Left colon (tissue), 2 donors: Measurements from ENCODE around the gene TXNDC11. TPM values are rescaled to one million over a fixed set of nuclear protein-coding genes. Genes with fewer than 3 reads are reported as not detected.
A peak's percentile ranks its signal among the peaks of the same experiment; 100 is the strongest.

Experiments
- ATAC-seq: fragments of 200-7000 bp; cut with Tn5 transposase; one replicate; pipeline ENCODE4 v1.9.1; 2020; ENCODE audit warnings: mild to moderate bottlenecking, moderate library complexity
- DNase-seq, 2 donors: peaks; one replicate each; pipeline ENCODE4 v3.0.0-alpha.2; 2020
- intact Hi-C, 2 donors: fragments of 100-400 bp; cut with DNase I in 1 of 2; cut with micrococcal nuclease in 1 of 2; formaldehyde crosslinking; loops; one replicate each; pipeline versions ENCODE4 v1.11.2 to v1.14.0; 2022; cut with DNase I, micrococcal nuclease
- total RNA-seq, 2 donors: library from RNA; stranded (reverse); fragmentation: NEBNext Ultra II Directional; extraction: Animal tissue kit (Norgen Biotek cat#: 25700); gene quantifications; one replicate each; pipeline ENCODE4 v1.2.1, GENCODE V29; 2021
- donor health status: DM: no; HTN: no; CAD: no.
- donor health status: DM: yes; HTN: yes; CAD: no.

TXNDC11 gene
- total RNA-seq, 2 donors from 2014 or later, result 67.4 TPM

DNA sequence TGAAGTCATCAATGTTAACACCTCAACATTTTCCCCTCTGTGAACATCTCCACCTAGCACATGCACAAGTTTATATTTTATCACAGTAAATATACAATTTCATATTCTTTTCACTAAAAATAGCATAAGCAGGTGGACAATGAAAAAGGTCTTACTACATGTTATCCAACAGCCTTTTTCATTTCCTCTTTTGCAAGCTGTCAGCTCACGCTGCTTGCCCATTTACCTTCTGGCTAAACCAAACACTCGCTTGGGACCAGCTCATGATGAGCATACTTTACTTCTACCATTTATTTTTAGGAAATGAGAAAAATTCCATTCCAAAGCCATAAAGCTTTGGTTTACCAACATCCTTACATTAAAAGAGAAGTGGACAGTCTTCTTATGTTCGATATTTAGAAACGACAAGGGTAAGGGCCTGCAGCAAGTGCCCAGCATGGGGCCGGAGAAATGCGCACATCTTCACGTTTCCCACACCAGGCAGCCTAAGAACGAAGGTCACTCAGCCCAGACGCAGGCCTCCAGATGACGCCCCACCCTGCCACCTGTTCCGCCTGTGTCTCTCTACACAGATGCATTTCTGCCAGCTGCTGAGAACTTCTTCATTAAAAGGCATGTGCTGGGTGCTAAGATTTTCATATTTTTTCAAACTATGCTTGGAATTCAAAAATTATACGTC lies 60.5 kb downstream of the TXNDC11 start:
- intact Hi-C loops, result no loop called here

DNA sequence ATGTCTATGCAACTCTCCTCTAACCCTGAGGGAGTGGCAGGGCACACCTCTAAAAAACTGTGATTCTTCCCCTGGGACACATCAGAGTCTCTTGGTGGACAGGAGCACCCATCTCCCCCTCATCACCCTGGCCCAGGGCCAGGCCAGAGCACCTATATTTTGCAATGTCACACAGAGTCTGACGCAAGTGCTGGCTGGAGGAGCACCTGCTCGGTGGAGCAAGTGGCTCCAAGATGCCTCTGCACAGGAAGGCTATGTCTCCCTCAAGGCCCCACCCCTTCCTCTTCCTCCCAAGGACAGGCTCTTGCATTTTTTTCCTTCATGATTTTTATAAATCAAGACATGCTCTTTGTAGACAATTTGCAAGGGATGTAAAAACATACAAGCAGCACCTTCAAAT lies 61.1 kb downstream of the TXNDC11 start:
- ATAC-seq (peak; percentile 27), DNase-seq (no peak)
- intact Hi-C loops, result no loop called here

More for the DNA sequence above, 60.5 kb downstream of the TXNDC11 start:
- DNase-seq (peak; percentile 57 to 75), ATAC-seq (peak; percentile 90)

DNA sequence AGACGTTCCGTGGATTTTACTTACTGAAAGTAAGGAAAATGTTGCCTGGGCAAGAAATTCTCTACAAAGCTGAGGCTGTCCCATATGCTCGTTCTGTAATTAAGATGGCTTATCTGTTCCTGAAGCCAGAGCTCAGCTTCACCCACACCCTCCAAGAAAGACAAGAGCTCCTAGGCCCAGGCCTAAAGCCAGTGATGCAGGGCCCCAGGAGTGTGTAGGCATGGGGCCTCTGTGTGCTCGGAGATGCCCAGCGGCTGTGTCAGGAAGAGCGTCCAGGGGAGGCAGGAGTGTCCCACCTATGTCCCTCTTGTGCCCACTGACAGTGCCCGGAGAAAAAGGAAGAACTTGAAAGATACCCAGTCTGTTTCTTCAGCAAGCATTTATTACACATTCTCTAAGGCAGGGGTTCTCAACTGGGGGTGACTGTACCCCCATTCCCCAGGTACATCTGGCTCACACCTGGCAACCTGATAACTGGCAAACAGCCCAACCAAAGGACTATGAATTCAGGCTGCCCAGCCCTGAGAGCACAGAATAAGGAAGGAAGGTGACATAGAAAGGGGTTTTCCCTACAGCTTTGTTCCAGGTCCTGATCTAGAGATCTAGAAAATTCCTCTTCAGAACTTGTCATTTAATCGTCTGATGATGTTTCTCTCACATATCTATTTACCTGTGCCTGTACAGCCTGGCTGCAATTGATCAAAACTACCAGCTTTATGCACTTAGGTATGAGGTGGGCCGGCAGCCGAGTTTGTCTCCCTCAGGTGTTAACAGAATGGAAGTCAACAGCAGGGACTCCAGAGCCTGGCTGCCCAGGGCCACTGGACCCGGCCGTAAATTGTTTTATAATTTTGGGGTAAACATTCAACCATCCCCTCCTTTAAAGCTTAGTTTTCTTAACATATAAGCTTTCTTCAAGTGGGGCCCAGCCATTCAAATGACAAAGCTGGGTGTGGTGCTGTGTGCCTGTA lies 62.4 kb downstream of the TXNDC11 start:
- no peak for ATAC-seq
- intact Hi-C loops, result no loop called here
- no peak for DNase-seq

DNA sequence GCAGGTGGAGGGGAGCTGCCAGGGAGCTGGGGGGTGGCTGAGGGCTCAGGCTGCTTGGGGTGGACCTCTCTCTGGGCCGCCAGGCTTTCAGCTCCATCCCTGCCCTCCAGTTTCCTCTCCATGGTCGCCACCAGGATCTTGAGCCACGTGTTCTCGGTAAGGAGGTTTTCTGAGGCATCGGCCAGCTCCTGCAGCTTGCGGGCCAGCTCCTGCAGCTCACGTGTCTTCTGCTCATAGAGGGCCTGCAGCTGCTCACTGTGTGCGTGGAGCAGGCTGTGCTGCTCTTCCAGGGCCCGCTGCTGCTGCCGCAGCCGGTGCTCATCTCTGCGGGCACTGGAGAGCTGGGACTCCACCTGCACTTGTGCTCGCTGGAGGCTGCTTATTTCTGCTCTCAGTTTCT lies 63.4 kb downstream of the TXNDC11 start:
- DNase-seq (no peak), ATAC-seq (no peak)
- intact Hi-C loops, result no loop called here

DNA sequence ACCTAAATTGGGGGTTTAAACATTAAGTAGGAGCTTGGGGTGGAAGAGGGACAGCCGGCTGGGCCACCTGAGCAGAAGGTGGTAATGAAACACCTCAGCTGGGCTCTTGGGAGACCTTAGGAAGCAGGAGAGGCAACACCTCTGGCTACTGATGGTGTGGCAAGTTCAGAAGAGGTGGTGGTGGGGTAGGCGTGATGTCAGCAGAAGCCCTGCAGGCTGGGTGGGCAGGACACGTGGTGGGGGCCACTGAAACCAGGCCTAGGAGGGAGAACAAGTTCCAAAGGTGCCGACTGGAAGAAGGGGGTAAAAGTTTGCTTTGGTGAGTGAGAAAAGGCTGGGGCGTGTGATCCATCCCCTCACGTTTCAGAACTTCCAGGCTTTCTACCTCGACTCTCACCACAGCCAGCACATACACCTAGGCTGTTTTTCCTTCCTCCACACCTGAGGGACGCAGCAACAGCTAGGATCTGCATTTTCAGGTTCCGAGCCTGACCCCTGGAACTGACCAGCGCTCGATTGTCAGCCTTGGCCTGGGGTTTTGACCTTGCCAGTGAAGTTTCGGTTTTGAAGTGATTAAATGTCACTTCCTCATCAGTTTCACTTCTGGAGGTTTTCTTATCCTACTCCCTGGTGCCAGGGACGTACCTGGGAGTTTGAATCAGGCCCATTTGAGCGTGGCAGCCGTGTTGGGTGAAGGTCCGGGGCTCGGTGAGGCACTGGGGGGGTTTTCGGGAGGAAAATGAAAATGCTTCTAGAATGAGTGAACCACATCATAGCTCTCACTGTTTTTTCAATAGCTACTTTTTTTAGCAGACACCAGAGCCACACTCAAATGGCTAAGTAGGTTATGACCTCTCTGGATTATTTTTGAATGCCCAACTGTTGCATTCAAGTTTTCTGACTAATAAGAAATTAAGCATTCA lies 64.4 kb downstream of the TXNDC11 start:
- intact Hi-C loops, result no loop called here
- ATAC-seq, result no peak
- DNase-seq, result peak in 1 of 2 donors; percentile 23

DNA sequence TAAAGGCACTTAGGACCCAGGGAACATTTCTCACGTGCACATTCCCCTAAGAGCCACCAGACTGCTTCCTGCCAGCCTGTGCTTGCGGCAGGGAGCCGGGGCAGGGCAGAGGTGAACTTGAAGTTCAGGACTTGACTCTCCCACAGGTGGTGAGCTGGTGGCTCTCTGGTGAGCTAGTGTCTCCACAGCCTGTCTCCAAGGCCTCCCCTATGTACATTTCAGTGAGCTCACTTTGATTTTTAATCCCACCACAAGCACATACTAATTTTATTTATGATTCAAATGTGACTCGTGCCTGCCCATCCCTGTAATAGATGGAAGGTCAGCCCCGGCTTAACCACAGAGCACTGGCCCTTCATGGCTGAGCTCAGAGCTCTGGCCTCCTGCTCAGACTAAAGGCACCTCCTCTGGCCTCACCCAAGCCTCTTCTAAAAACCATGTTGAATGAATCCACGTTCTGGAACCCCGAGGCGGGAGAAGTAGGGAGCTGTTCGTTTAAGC lies 65.2 kb downstream of the TXNDC11 start:
- ATAC-seq, result no peak

DNA sequence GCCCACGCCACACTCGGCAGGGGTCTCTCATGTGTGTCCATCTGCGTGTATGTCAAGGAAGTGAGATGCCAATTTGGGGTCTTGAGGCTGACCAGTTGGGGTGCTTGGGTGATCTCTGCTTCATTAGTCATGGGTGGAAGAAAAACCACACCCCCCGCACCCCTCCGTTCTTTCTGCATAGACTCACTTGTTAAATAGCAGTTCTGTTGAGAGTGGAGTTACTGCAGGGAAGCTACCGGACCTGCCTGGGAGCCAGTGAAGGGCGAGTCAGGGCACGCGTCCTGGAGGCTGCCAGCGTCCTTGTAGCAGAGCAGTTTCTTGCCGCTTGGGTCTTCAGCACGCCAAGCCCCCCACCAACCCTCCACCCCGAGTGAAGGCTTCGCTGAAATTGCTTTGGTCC lies 65.9 kb downstream of the TXNDC11 start:
- intact Hi-C loops, result no loop called here
- ATAC-seq (no peak), DNase-seq (no peak)

More for the DNA sequence above, 65.2 kb downstream of the TXNDC11 start:
- intact Hi-C loops, result no loop called here
- DNase-seq, result no peak

DNA sequence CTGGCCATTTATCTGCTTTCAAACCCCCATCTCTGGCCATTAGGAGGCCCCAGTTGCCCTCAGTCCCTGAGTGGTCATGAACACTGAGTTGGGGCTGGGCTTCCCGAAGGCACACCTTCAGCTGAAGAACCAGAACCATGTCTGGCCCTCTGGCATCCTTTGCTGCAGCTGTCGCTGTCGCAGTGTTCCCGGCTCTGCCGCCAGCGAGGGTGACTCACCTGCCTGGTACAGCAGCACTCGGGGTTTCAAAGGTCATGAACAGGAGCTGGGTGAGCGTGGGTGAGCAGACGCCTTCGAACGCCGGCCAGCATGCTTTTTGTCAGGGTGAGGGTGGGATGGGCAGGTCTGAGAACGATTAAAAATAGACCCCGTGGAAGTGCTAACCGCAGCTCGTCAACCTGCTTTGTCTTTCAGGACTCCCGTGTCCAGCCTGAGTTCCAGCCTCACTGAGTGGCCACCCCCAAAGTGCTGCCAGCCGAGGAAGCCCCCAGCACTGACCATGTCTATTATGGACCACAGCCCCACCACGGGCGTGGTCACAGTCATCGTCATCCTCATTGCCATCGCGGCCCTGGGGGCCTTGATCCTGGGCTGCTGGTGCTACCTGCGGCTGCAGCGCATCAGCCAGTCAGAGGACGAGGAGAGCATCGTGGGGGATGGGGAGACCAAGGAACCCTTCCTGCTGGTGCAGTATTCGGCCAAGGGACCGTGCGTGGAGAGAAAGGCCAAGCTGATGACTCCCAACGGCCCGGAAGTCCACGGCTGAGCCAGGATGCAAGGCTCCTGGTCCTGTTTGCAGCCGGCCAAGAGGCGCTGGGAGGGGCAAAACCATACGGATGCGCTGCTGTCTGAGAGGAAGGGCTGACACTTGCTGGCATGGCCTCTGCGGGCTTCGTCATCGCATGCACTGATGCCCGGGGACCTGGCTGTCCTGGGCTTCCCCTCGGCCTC lies 66.8 kb downstream of the TXNDC11 start:
- intact Hi-C loops, result no loop called here
- peak; percentile 87 for ATAC-seq
- peak; percentile 59 to 68 for DNase-seq

DNA sequence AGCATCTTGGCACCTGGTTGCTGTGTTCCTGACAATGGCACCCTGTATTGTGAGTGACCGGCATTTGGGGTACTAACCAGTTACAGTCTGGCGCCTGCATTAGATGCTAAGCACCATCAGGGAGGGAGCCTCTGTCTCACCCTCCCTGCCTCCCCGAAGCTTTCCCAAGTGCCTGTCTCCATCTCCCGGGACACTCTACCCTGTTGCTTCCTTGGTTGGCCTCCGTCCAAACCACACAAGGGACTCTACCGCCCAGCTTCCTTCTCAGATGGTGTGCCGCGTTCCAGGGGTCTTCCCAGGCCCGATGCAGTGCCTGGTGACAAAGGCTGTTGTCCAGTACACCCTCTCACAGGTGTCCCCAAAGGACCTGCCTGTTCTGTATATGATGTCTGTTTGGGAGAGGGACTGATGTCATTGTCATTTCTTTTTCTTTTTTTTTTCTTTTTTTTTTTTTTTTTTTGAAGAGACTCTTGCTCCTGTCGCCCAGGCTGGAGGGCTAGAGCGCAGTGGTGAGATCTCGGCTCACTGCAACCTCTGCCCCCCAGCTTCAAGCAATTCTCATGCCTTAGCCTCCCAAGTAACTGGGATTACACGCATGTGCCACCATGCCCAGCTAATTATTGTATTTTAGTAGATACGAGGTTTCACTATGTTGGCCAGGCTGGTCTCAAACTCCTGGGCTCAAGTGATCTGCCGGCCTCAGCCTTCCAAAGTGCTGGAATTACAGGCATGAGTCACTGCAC lies 67.7 kb downstream of the TXNDC11 start:
- ATAC-seq (peak; percentile 15), DNase-seq (no peak)
- intact Hi-C loops, result no loop called here

DNA sequence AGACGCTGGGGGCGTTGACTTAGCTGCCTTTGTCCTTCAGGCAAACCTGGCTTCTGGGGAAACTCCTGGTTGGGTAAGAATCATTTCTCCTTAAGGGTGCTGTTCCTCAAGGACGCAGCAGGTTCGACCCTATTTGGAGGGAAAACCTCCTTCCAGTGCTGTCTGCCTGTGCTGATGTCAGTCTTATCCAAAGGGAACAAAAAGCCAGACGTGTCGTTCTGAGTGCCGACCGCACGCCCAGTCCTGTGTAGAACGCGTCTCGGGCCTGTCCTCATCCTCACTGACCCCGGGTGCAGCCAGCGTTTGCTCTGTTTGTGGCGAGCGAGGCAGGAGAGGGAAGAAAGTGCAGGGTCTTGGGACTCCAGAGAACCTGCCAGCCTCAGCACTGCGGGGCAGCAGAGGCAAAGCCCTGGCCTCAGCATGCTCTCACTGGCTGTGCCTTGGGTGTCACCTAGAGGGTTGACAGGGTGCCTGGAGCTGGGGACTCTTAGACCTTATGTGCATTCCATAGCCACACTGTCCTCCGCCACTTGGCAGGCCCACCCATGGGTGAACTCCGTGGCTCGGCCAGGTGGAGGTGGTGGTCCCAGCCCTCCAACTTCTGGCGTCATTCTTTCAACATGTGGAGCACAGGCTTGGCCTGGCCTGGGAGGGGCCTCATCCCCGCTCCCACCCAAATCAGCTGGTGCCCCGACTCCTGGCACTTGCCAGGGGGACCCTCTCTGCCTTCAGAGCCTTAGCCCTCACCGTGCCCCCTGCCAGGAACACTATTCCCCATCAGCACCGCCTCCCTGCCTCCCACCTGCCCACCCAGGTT lies 68.4 kb downstream of the TXNDC11 start:
- intact Hi-C loops, result no loop called here
- DNase-seq (no peak), ATAC-seq (no peak)

DNA sequence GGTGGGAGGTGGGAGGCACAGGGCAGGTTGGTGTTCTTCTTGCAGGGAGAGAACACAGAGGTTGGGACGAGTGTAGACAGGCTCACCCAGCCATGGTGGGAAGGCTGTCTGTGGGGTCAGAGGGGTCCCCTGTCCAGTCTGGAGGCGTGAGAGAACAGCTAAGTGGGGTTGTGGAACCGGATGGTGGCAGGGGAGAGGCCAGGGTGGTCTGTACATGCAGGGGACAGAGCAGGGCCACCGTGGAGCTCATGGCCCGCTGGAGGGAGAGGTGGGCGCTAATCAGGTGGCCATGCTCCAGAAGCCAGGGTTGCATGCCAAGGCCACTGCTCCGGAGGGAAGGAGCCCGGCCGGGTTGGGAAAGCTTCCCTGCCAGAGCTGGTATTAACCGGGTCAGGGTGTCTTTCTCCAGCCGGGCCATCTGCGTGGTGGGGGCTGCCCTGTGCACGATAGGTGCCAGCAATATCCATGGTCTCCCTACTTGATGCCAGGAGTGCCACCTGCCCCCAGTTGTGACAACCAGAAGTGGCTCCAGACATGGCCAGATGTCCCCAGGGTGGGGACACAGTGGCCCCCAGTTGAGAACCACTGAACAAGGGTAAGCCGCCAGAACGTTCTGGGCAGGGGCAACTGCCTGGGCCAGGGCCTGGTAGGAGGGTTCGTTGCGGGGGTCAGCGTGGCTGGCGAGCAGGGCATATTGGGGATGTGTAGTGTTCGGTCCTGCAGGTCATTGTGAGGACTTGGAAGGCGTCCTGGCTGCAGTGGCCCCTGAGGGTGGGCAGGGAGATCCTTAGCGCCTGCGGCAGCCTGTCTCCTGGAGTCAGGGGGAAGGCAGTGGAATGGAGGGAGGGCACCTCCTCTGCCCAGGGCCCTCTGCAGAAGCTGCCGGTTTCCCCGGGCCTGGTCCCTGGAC lies 69.3 kb downstream of the TXNDC11 start:
- DNase-seq (no peak), ATAC-seq (no peak)
- intact Hi-C loops, result no loop called here

DNA sequence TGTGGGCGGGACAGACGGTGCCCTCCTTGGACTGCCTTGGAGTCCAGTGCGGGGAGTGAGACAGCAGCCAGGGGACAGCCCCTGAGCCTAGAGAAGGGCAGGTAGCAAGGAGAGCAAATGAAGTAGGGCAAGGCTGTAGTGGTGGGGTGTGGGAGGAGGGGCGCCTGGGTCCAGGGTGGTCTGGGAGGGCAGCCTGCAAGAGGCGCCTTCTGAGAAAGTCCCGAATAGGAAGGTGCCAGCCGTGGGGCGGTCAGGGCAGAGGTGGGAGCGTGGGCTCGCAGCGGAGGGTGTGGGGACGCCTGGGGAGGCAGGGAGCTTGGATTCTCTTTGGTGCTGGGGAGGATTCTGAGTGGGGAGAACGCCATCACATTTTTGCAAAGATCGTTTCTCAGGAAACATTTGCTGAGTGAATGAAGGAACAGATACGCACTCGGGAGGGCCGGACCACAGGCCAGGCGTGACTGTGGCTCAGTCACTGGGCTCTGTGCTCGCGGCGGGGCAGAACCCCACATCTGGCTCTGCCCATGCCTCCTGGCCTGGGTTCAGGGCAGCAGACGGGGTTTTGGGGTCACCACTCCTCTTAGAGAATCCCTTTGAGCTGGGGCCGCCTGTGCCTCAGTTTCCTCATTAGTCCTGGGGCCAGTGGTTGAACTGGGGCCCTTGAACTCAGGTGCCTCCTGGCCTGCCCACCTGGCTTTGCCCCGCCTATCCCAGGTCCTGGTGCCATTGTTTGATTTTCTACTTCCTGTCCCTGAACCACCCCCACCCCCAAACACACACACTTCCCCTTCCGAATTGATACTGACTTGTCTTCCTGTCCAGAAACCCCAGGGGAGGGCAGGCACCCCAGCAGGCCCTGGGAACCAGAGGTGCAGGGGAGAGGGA lies 70.2 kb downstream of the TXNDC11 start:
- ATAC-seq (no peak), DNase-seq (peak in 1 of 2 donors; percentile 45)
- intact Hi-C loops, result no loop called here

DNA sequence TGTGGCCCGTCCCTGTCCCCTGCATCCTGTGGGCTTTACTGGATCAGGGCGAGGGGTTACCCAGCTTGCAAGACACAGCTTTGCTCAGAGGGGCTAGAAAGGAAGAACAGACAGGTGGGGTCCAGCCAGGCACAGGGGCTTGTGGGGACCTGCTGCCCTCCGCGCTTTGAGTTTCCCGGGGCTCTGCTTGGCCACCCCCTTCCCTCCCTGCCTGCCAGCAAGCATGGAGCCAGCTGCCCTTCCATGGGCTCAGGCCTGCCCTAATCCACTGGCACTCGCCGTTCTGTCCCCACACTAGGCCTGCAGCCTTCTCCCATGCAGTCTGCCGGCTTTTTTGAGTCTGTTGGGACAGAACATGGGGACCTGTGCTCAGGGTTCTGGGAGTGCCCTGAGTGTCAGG lies 71.0 kb downstream of the TXNDC11 start:
- ATAC-seq, result no peak
- intact Hi-C loops, result no loop called here
- no peak for DNase-seq

DNA sequence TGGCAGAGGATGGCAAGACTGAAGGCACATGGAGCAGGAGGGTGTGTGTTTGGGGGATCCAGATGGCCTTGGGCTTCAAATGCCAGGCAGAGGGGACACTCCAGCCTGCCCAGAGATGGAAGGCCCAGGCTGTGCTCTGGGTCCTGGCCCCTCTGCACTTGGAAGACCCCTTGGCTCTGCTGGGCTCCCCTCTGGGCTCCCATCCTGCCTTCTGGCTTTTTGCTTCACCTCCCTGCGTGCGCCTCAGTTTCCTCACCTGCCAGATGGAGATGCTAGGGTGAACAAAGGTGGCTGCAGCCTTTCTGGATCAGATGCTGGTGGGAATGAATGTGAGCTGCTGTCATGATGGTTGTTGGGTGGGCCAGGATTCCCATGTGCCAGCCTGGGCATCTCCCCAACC lies 71.4 kb downstream of the TXNDC11 start:
- DNase-seq (no peak), ATAC-seq (no peak)
- intact Hi-C loops, result no loop called here
